Thyroid gland (tissue), 4 donors: ENCODE measurements around the gene GRM4. TPM values are rescaled to one million over a fixed set of nuclear protein-coding genes. Genes with fewer than 3 reads are reported as not detected.

Experiments used
- DNase-seq, 2 donors: peaks; one replicate each; pipeline ENCODE4 v3.0.0-alpha.2; 2019
- H3K27ac ChIP-seq, 3 donors: fragments of 200-600 bp; sonication (generic); 1 replicate in 2 of 3; 2 replicates in 1 of 3; pipeline ENCODE4 v1.5.1; 2016 to 2019; ENCODE audit warnings: mild to moderate bottlenecking in 1 of 3, moderate library complexity in 1 of 3
- H3K27me3 ChIP-seq: fragments of 200-600 bp; sonication (generic); one replicate; pipeline ENCODE4 v1.5.1; 2019
- H3K36me3 ChIP-seq, 2 donors: fragments of 200-600 bp; sonication (generic); one replicate each; pipeline ENCODE4 v1.5.1; 2016 to 2019
- H3K4me1 ChIP-seq, 2 donors: fragments of 200-600 bp; sonication (generic); one replicate each; pipeline ENCODE4 v1.5.1; 2017 to 2019
- H3K4me3 ChIP-seq, 3 donors: fragments of 200-600 bp; sonication (generic); replicated peaks in 1 of 3; 1 replicate in 2 of 3; 2 replicates in 1 of 3; pipeline ENCODE4 v1.5.1; 2016; ENCODE audit warnings: mild to moderate bottlenecking in 1 of 3
- H3K9me3 ChIP-seq: fragments of 200-600 bp; sonication (generic); one replicate; pipeline ENCODE4 v1.5.1; 2017
- CTCF ChIP-seq, 6 experiments: fragments of 200-600 bp in 3 of 6; fragments of 450-650 bp in 3 of 6; sonication (generic) in 3 of 6; IDR thresholded peaks; one replicate each; pipeline ENCODE4 v1.5.1; 2016 to 2019; ENCODE audit warnings: antibody characterized with exemption in 6 of 6, mild to moderate bottlenecking in 2 of 6, inconsistent platforms in 1 of 6, moderate library complexity in 1 of 6
- POLR2A ChIP-seq, 2 donors: fragments of 450-650 bp; IDR thresholded peaks; one replicate each; pipeline ENCODE4 v1.6.1; 2017; ENCODE audit warnings: antibody characterized with exemption in 2 of 2, mild to moderate bottlenecking in 2 of 2, moderate library complexity in 1 of 2
- WGBS, 2 donors: methylation state at CpG; one replicate each; pipeline ENCODE4 v1.1.5; 2017; 5-methylcytosine and 5-hydroxymethylcytosine counted together
- intact Hi-C: fragments of 100-400 bp; cut with DNase I; formaldehyde crosslinking; loops from one replicate; pipeline ENCODE4 v1.15.1; 2023
- total RNA-seq, 4 donors: library from RNA; depleted of rRNA; stranded (reverse); fragments of >200 nt; gene quantifications; one replicate each; pipeline ENCODE4 v1.2.3, GENCODE V29; 2016

The GRM4 gene
- total RNA-seq, 4 donors from 2014 or later = under 0.01 TPM; not detected in 3

GRCh38 chr6:34110610-34111009 is 35.3 kb downstream of the GRM4 start:
- no peaks in the 10 kb centered on the region for H3K36me3 ChIP-seq
- no peaks in the 10 kb centered on the region for H3K4me1 ChIP-seq
- no peak for DNase-seq
- H3K9me3 ChIP-seq = no peaks in the 10 kb centered on the region
- no peak overlapping the region for H3K4me3 ChIP-seq
- H3K27ac ChIP-seq = no peak overlapping the region
- 57 to 64% methylated on average over 6 of the region's 6 CpGs for WGBS, 2 donors
- TF ChIP-seq POLR2A (IDR thresholded peaks at IDR 0.05) (no peak), CTCF (IDR thresholded peaks at IDR 0.05) (no peak)
- no peaks in the 10 kb centered on the region for H3K27me3 ChIP-seq
- intact Hi-C loops = no loop called here

GRCh38 chr6:34108176-34108575 is 37.7 kb downstream of the GRM4 start:
- no peaks in the 10 kb centered on the region for H3K27me3 ChIP-seq
- intact Hi-C loops = no loop called here
- no peak overlapping the region for H3K4me3 ChIP-seq
- no peaks in the 10 kb centered on the region for H3K36me3 ChIP-seq
- H3K4me1 ChIP-seq = no peaks in the 10 kb centered on the region
- WGBS, 2 donors = 74 to 85% methylated on average over 7 to 9 of the region's 9 CpGs
- TF ChIP-seq POLR2A (IDR thresholded peaks at IDR 0.05) (no peak), CTCF (IDR thresholded peaks at IDR 0.05) (no peak)
- DNase-seq = no peak
- H3K9me3 ChIP-seq = no peaks in the 10 kb centered on the region
- H3K27ac ChIP-seq = no peak overlapping the region

GRCh38 chr6:34106900-34107299 is 39.0 kb downstream of the GRM4 start:
- 60 to 85% methylated on average over 2 to 5 of the region's 5 CpGs for WGBS, 2 donors
- H3K27me3 ChIP-seq = no peaks in the 10 kb centered on the region
- intact Hi-C loops = no loop called here

DNA sequence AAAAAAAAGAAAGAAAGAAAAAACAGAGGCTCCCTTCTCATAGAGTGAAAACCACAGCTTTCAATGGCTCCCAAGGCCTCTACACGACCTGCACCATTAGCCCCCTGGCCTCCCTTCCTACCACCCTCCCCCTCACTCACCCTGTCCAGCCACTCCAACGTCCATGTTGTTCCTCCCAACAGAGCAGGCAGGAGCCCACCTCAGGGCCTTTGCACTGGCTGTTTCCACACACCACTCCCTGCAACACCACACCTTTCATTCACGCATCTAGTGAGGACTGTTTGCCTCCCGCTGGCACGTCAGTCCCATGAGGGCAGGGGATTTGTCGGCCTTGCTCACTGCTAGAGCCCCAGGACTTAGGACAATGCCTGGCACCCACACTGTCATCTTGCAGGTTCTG is 39.5 kb downstream of the GRM4 start:
- no peak overlapping the region for H3K27ac ChIP-seq
- WGBS, 2 donors = 71 to 84% methylated on average over 6 of the region's 6 CpGs
- H3K36me3 ChIP-seq = no peaks in the 10 kb centered on the region
- H3K4me3 ChIP-seq = no peak overlapping the region
- intact Hi-C loops = no loop called here
- TF ChIP-seq POLR2A (IDR thresholded peaks at IDR 0.05) (no peak), CTCF (IDR thresholded peaks at IDR 0.05) (no peak)
- H3K9me3 ChIP-seq = no peaks in the 10 kb centered on the region
- H3K4me1 ChIP-seq = no peaks in the 10 kb centered on the region
- no peaks in the 10 kb centered on the region for H3K27me3 ChIP-seq
- no peak for DNase-seq

More at GRCh38 chr6:34106900-34107299, 39.0 kb downstream of the GRM4 start:
- H3K9me3 ChIP-seq = no peaks in the 10 kb centered on the region
- no peaks in the 10 kb centered on the region for H3K36me3 ChIP-seq
- TF ChIP-seq POLR2A (IDR thresholded peaks at IDR 0.05) = no peak
- no peak overlapping the region for H3K4me3 ChIP-seq
- no peaks in the 10 kb centered on the region for H3K4me1 ChIP-seq
- H3K27ac ChIP-seq = no peak overlapping the region
- no peak for DNase-seq

GRCh38 chr6:34104628-34105027 is 41.3 kb downstream of the GRM4 start:
- H3K36me3 ChIP-seq = no peaks in the 10 kb centered on the region
- H3K9me3 ChIP-seq = no peaks in the 10 kb centered on the region
- TF ChIP-seq POLR2A (IDR thresholded peaks at IDR 0.05) (no peak), CTCF (IDR thresholded peaks at IDR 0.05) (no peak)
- H3K4me3 ChIP-seq = no peak overlapping the region
- no peaks in the 10 kb centered on the region for H3K4me1 ChIP-seq
- WGBS, 2 donors = 82 to 85% methylated on average over 8 to 10 of the region's 10 CpGs
- H3K27me3 ChIP-seq = no peaks in the 10 kb centered on the region
- no peak overlapping the region for H3K27ac ChIP-seq
- intact Hi-C loops = no loop called here
- DNase-seq = no peak

GRCh38 chr6:34104186-34104585 is 41.7 kb downstream of the GRM4 start:
- H3K36me3 ChIP-seq = no peaks in the 10 kb centered on the region
- TF ChIP-seq CTCF (IDR thresholded peaks at IDR 0.05) (no peak), POLR2A (IDR thresholded peaks at IDR 0.05) (no peak)
- no peak overlapping the region for H3K4me3 ChIP-seq
- intact Hi-C loops = no loop called here
- H3K27ac ChIP-seq = no peak overlapping the region
- no peaks in the 10 kb centered on the region for H3K4me1 ChIP-seq
- H3K9me3 ChIP-seq = no peaks in the 10 kb centered on the region
- H3K27me3 ChIP-seq = no peaks in the 10 kb centered on the region
- no peak for DNase-seq
- 68 to 74% methylated on average over 7 of the region's 8 CpGs for WGBS, 2 donors
